Measurements from ENCODE around the gene SULT1A3. TPM values are rescaled to one million over a fixed set of nuclear protein-coding genes. Genes with fewer than 3 reads are reported as not detected.
"Not testable (repeated sequence)": the region's sequence is repeated elsewhere in the genome, so short reads cannot be mapped to it uniquely, and the experiment has no call there.

Gene SULT1A3
- total RNA-seq (36.8 and 41.2 TPM in 2 replicates), polyA plus RNA-seq (31.9 and 33.2 TPM in 2 replicates), polyA minus RNA-seq (5.5 and 10.4 TPM in 2 replicates)
- 20.4 TPM for total RNA-seq (2013)

DNA sequence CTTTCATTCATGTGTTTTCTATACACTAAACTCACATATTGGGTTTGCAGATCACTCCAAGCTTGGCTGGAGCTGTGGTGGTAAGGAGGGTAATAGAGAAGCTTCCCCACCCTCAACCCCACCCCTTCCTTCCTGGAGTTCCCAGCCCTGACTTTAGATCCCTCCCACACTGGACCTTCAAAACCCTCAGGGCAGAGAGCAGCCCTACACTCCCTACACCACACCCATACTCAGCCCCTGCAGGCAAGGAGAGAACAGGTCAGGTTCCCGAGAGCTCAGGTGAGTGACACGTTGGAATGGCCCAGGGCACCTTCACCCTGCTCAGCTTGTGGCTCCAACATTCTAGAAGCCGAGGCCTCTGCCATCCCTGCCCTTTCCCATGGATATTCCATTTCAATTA, at the start of gene SULT1A3:
TSS of gene SULT1A3 (plus strand) at position 207 of the 400 bp plus-strand sequence. CDS start 1,474 bp downstream, outside the sequence.
- POLR2A ChIA-PET; CTCF ChIA-PET; H3K9me3 ChIP-seq (ENCODE audit: control extremely low read depth in 1 of 3, control insufficient read depth in 2 of 3, insufficient read depth in 1 of 3, low read length in 2 of 3); H3K9me3 Mint-ChIP-seq (ENCODE audit: insufficient read depth); H3K4me3 Mint-ChIP-seq; H3K9ac ChIP-seq (ENCODE audit: low read length); H3K27me3 Mint-ChIP-seq; H3K27me3 ChIP-seq (replicated peaks in 1 of 4; ENCODE audit: control extremely low read depth in 1 of 4, control insufficient read depth in 3 of 4, insufficient read depth in 4 of 4, low read length in 3 of 4); H3K4me1 ChIP-seq (ENCODE audit: control insufficient read depth in 2 of 2, insufficient read depth in 2 of 2, low read length in 2 of 2); H3K27ac Mint-ChIP-seq; H4K20me1 ChIP-seq (ENCODE audit: control insufficient read depth, insufficient read depth, low read length, poor library complexity, severe bottlenecking); intact Hi-C loops (cut with micrococcal nuclease); H3K4me1 Mint-ChIP-seq; H3K79me2 ChIP-seq (ENCODE audit: control insufficient read depth, insufficient read depth, low read length); H3K4me2 ChIP-seq (replicated peaks; ENCODE audit: low read depth, low read length, poor library complexity, severe bottlenecking); H3K27ac ChIP-seq (ENCODE audit: low read length in 2 of 2); H3K4me3 ChIP-seq (ENCODE audit: control extremely low read depth in 1 of 5, extremely low read depth in 1 of 5, insufficient read depth in 1 of 5, low read depth in 2 of 5, low read length in 4 of 5); ATAC-seq (ENCODE audit: low read depth); DNase-seq; H2AFZ ChIP-seq (ENCODE audit: insufficient read depth, low read depth, low read length, poor library complexity, severe bottlenecking); H3K36me3 ChIP-seq (replicated peaks in 1 of 2; ENCODE audit: control extremely low read depth in 1 of 2, control insufficient read depth in 1 of 2, extremely low read depth in 1 of 2, insufficient read depth in 2 of 2, low read length in 1 of 2): not testable (repeated sequence)
- no CpG with 5 or more reads among the region's 3 CpGs for WGBS (ENCODE audit: insufficient coverage)

DNA sequence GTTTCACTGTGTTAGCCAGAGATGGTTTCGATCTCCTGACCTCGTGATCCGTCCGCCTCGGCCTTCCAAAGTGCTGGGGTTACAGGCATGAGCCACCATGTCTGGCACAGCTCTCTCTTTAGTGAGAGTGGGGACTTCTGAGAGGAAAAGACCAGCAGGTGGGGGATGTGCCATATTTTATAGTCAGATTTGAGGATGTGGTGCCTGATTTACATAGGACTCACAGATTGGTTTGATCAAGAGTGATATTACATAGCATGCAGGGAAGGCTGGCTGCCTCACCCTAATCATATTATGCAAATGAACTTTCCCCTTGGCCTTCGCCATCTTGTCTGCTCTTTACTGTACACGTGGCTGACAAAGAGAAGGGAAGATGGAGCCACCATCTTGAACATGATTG, 48.0 kb upstream of the SULT1A3 start:
- no peak for ATAC-seq (ENCODE audit: low read depth)
- TF ChIP-seq EZH2 (IDR thresholded peaks at IDR 0.05; ENCODE audit: borderline replicate concordance, insufficient read depth, low read depth, low read length, poor library complexity, severe bottlenecking): no peak
- TF ChIP-seq, protein P1, sequence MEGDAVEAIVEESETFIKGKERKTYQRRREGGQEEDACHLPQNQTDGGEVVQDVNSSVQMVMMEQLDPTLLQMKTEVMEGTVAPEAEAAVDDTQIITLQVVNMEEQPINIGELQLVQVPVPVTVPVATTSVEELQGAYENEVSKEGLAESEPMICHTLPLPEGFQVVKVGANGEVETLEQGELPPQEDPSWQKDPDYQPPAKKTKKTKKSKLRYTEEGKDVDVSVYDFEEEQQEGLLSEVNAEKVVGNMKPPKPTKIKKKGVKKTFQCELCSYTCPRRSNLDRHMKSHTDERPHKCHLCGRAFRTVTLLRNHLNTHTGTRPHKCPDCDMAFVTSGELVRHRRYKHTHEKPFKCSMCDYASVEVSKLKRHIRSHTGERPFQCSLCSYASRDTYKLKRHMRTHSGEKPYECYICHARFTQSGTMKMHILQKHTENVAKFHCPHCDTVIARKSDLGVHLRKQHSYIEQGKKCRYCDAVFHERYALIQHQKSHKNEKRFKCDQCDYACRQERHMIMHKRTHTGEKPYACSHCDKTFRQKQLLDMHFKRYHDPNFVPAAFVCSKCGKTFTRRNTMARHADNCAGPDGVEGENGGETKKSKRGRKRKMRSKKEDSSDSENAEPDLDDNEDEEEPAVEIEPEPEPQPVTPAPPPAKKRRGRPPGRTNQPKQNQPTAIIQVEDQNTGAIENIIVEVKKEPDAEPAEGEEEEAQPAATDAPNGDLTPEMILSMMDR (IDR thresholded peaks at IDR 0.05): no peak
- Histone ChIP-seq H3K36me3 (replicated peaks in 1 of 2; ENCODE audit: control extremely low read depth in 1 of 2, control insufficient read depth in 1 of 2, extremely low read depth in 1 of 2, insufficient read depth in 2 of 2, low read length in 1 of 2) (no peaks in the 10 kb centered on the region), H3K4me3 (ENCODE audit: control extremely low read depth in 1 of 5, extremely low read depth in 1 of 5, insufficient read depth in 1 of 5, low read depth in 2 of 5, low read length in 4 of 5) (no peak overlapping the region), H3K4me2 (replicated peaks; ENCODE audit: low read depth, low read length, poor library complexity, severe bottlenecking) (no peak overlapping the region), H3K9me3 (ENCODE audit: control extremely low read depth in 1 of 3, control insufficient read depth in 2 of 3, insufficient read depth in 1 of 3, low read length in 2 of 3) (peaks cover 3 to 15% (median 7%) of the 10 kb centered on the region in 3 donors), H3K27me3 (replicated peaks in 1 of 4; ENCODE audit: control extremely low read depth in 1 of 4, control insufficient read depth in 3 of 4, insufficient read depth in 4 of 4, low read length in 3 of 4) (no peaks in the 10 kb centered on the region), H3K4me1 (ENCODE audit: control insufficient read depth in 2 of 2, insufficient read depth in 2 of 2, low read length in 2 of 2) (no peaks in the 10 kb centered on the region), H2AFZ (ENCODE audit: insufficient read depth, low read depth, low read length, poor library complexity, severe bottlenecking) (no peak overlapping the region), H3K9ac (ENCODE audit: low read length) (no peak overlapping the region), H4K20me1 (ENCODE audit: control insufficient read depth, insufficient read depth, low read length, poor library complexity, severe bottlenecking) (no peaks in the 10 kb centered on the region), H3K27ac (ENCODE audit: low read length in 2 of 2) (no peak overlapping the region), H3K79me2 (ENCODE audit: control insufficient read depth, insufficient read depth, low read length) (no peaks in the 10 kb centered on the region)
- peak; percentile 17 for DNase-seq
- ChIA-PET POLR2A (no interaction called here), CTCF (no interaction called here)
- no peak overlapping the region for H3K4me3 Mint-ChIP-seq
- WGBS (ENCODE audit: insufficient coverage): 97% methylated on average over 6 of the region's 7 CpGs
- intact Hi-C loops (cut with micrococcal nuclease): no loop called here
- peaks cover 6% of the 10 kb centered on the region for H3K4me1 Mint-ChIP-seq
- H3K9me3 Mint-ChIP-seq (ENCODE audit: insufficient read depth): peaks cover 3% of the 10 kb centered on the region
- H3K27ac Mint-ChIP-seq: no peak overlapping the region
- H3K27me3 Mint-ChIP-seq: no peaks in the 10 kb centered on the region
